ENCODE measurements around the gene OIP5. TPM values are rescaled to one million over a fixed set of nuclear protein-coding genes. Genes with fewer than 3 reads are reported as not detected.
A peak's percentile ranks its signal among the peaks of the same experiment; 100 is the strongest.
"Not testable (repeated sequence)": the region's sequence is repeated elsewhere in the genome, so short reads cannot be mapped to it uniquely, and the experiment has no call there.

The OIP5 gene
- total RNA-seq, 4 donors from 2014 or later: 1.1 to 2.9 TPM; not detected in 2

- Histone ChIP-seq H3K27ac (peak overlapping the region; percentile 68 to 87 (median 83)), H3K36me3 (no peaks in the 10 kb centered on the region), H3K27me3 (no peaks in the 10 kb centered on the region), H3K9me3 (no peaks in the 10 kb centered on the region), H3K4me1 (peaks cover 3 to 33% (median 18%) of the 10 kb centered on the region in 4 donors), H3K4me3 (peak overlapping the region; percentile 68 to 97 (median 87))
- DNase-seq: no peak
- WGBS, 2 donors (ENCODE audit: low coverage in 1 of 2): 0% methylated on average over 12 to 26 of the region's 26 CpGs
- in situ Hi-C loops (cut with MboI; ENCODE audit: low pct_ligation_motif_present in 1 of 4, low pct_unique_long_range_greater_than_20kb in 1 of 4, low sequenced_read_pairs in 3 of 4) (no loop called here), intact Hi-C loops (cut with DNase I; ENCODE audit: low total_unique reads) (no loop called here)
- TF ChIP-seq POLR2AphosphoS5 (IDR thresholded peaks at IDR 0.05) (no peak), EP300 (IDR thresholded peaks at IDR 0.05; ENCODE audit: low read depth) (no peak), CTCF (IDR thresholded peaks at IDR 0.05) (no peak), POLR2A (IDR thresholded peaks at IDR 0.05) (no peak)
These were observed 703 bp upstream of the OIP5 start for GRCh38 chr15:41333026-41333562.

GRCh38 chr15:41331833-41332193, 578 bp downstream of the OIP5 start:
- intact Hi-C loops (cut with DNase I; ENCODE audit: low total_unique reads) (no loop called here), in situ Hi-C loops (cut with MboI; ENCODE audit: low pct_ligation_motif_present in 1 of 4, low pct_unique_long_range_greater_than_20kb in 1 of 4, low sequenced_read_pairs in 3 of 4) (no loop called here)
- Histone ChIP-seq H3K9me3 (no peaks in the 10 kb centered on the region), H3K36me3 (no peaks in the 10 kb centered on the region), H3K4me3 (peak overlapping the region; percentile 83 to 97 (median 88)), H3K4me1 (peaks cover 3 to 33% (median 18%) of the 10 kb centered on the region in 4 donors), H3K27ac (peak overlapping the region; percentile 68 to 87 (median 83)), H3K27me3 (no peaks in the 10 kb centered on the region)
- peak in 2 of 5 experiments; percentile 76 to 78 for TF ChIP-seq CTCF (IDR thresholded peaks at IDR 0.05)
- no peak for TF ChIP-seq POLR2A (IDR thresholded peaks at IDR 0.05)
- peak; percentile 77 for DNase-seq
- WGBS, 2 donors (ENCODE audit: low coverage in 1 of 2): 1 to 6% methylated on average over 2 to 14 of the region's 14 CpGs

GRCh38 chr15:41331281-41331680, 1.1 kb downstream of the OIP5 start:
- Histone ChIP-seq H3K27me3 (no peaks in the 10 kb centered on the region), H3K4me1 (peaks cover 3 to 33% (median 18%) of the 10 kb centered on the region in 4 donors), H3K36me3 (no peaks in the 10 kb centered on the region), H3K4me3 (peak overlapping the region in 2 of 4 donors; percentile 83 to 97), H3K27ac (peak overlapping the region in 3 of 4 donors; percentile 16 to 81 (median 68)), H3K9me3 (no peaks in the 10 kb centered on the region)
- TF ChIP-seq EP300 (IDR thresholded peaks at IDR 0.05; ENCODE audit: low read depth) (no peak), CTCF (IDR thresholded peaks at IDR 0.05) (no peak), POLR2AphosphoS5 (IDR thresholded peaks at IDR 0.05) (no peak), POLR2A (IDR thresholded peaks at IDR 0.05) (no peak)
- DNase-seq: no peak
- intact Hi-C loops (cut with DNase I; ENCODE audit: low total_unique reads) (no loop called here), in situ Hi-C loops (cut with MboI; ENCODE audit: low pct_ligation_motif_present in 1 of 4, low pct_unique_long_range_greater_than_20kb in 1 of 4, low sequenced_read_pairs in 3 of 4) (no loop called here)
- WGBS, 2 donors (ENCODE audit: low coverage in 1 of 2): 65 to 73% methylated on average over 2 to 6 of the region's 6 CpGs

- Histone ChIP-seq H3K36me3 (no peaks in the 10 kb centered on the region), H3K4me3 (no peak overlapping the region), H3K27ac (no peak overlapping the region), H3K27me3 (no peaks in the 10 kb centered on the region), H3K4me1 (no peaks in the 10 kb centered on the region), H3K9me3 (no peaks in the 10 kb centered on the region)
- TF ChIP-seq CTCF (IDR thresholded peaks at IDR 0.05) (no peak), EP300 (IDR thresholded peaks at IDR 0.05; ENCODE audit: low read depth) (no peak), POLR2A (IDR thresholded peaks at IDR 0.05) (no peak), POLR2AphosphoS5 (IDR thresholded peaks at IDR 0.05) (no peak)
- DNase-seq: no peak
- WGBS, 2 donors (ENCODE audit: low coverage in 1 of 2): 95% methylated on average over 1 of the region's 1 CpG; no CpG with 5 or more reads in 1 of the 2 donors
- intact Hi-C loops (cut with DNase I; ENCODE audit: low total_unique reads) (no loop called here), in situ Hi-C loops (cut with MboI; ENCODE audit: low pct_ligation_motif_present in 1 of 4, low pct_unique_long_range_greater_than_20kb in 1 of 4, low sequenced_read_pairs in 3 of 4) (no loop called here)
These were observed 8.8 kb downstream of the OIP5 start for GRCh38 chr15:41323611-41324010.

DNA sequence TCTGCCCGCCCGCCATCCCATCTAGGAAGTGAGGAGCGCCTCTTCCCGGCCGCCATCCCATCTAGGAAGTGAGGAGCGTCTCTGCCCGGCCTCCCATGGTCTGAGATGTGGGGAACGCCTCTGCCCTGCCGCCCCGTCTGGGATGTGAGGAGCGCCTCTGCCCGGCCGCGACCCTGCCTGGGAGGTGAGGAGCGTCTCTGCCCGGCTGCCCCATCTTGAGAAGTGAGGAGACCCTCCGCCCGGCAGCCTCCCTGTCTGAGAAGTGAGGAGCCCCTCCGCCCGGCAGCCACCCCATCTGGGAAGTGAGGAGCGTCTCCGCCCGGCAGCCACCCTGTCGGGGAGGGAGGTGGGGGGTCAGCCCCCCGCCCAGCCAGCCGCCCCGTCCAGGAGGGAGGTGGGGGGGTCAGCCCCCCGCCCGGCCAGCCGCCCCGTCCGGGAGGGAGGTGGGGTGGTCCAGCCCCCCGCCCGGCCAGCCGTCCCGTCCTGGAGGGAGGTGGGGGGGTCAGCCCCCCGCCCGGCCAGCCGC, 11.5 kb downstream of the OIP5 start:
- H3K9me3 ChIP-seq; intact Hi-C loops (cut with DNase I; ENCODE audit: low total_unique reads); H3K36me3 ChIP-seq; H3K4me1 ChIP-seq; in situ Hi-C loops (cut with MboI; ENCODE audit: low pct_ligation_motif_present in 1 of 4, low pct_unique_long_range_greater_than_20kb in 1 of 4, low sequenced_read_pairs in 3 of 4); H3K4me3 ChIP-seq; H3K27ac ChIP-seq; H3K27me3 ChIP-seq; DNase-seq: not testable (repeated sequence)
- WGBS, 2 donors (ENCODE audit: low coverage in 1 of 2): 98% methylated on average over 21 of the region's 39 CpGs; no CpG with 5 or more reads in 1 of the 2 donors
